Muscle of arm (tissue), 12 donors: Measurements from ENCODE around the gene ST6GALNAC3. TPM values are rescaled to one million over a fixed set of nuclear protein-coding genes. Genes with fewer than 3 reads are reported as not detected.

Experiments used
- DNase-seq: peaks from one replicate; pipeline ENCODE4 v3.0.0-alpha.2; 2013
- polyA plus RNA-seq, 12 donors: library from polyadenylated mRNA; unstranded; fragments of 120-200 nt; gene quantifications; one replicate each; pipeline ENCODE4 v1.2.1, GENCODE V29; 2013; ENCODE audit not compliant: insufficient read length in 12 of 12

ST6GALNAC3 gene
- polyA plus RNA-seq, 12 donors = 5.0 to 12.7 (median 8.5) TPM; not detected in 1

DNA sequence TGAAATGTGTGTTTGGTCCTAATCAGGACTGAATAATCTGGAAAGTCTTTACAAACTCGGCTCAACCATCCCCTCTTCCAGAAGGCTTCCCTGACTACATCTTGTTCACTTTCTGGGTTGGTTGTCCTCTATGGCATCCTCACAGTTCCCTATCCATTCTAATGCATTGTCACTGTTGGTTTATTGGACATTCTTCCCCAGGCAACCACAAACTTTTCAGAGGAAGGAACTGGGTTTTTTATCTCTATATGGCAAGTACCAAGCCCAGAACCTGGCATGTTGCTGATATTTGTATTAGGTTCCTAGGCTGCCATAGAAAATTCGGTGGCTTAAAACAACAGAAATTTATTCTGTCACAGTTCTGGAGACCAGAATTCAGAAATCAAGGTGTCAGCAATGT, 429.2 kb downstream of the ST6GALNAC3 start:
- DNase-seq = no peak

DNA sequence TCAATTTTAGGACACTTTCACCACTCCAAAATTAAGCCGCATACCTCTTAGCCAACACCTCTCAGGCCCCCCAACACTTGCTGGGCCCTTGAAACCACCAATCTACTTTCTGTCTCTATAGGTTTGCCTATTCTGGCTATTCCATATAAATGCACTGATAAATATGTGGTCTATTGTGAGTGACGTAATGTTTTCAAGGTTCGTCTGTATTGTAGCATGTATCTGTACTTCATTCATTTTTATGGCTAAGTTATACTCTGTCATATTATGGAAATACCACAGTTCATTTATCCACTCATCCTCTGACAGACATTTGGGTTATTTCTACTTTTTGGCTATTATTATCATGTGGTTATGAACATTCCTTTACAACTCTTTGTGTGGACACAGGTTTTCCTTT, 432.8 kb downstream of the ST6GALNAC3 start:
- DNase-seq = no peak

DNA sequence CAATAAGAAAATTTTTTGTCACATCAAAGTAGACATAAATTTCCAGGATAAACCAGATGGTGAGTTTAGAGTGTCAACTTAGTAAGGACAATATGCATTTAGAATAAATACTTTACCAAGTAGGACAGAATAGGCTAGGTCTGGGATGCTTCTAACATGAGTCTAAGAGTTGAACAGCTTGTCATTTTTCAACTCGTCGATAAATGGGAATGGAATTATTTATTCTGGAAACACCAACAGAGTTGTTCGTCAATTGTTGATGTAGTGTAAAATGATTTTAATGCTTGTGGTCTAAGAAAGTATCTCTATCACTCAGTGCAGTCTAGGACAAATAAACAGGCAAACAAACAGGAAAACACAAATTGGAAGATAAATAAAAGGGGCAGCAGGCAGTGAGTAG, 434.3 kb downstream of the ST6GALNAC3 start:
- DNase-seq = no peak

GRCh38 chr1:76510672-76511557, 436.4 kb downstream of the ST6GALNAC3 start:
- DNase-seq = no peak

DNA sequence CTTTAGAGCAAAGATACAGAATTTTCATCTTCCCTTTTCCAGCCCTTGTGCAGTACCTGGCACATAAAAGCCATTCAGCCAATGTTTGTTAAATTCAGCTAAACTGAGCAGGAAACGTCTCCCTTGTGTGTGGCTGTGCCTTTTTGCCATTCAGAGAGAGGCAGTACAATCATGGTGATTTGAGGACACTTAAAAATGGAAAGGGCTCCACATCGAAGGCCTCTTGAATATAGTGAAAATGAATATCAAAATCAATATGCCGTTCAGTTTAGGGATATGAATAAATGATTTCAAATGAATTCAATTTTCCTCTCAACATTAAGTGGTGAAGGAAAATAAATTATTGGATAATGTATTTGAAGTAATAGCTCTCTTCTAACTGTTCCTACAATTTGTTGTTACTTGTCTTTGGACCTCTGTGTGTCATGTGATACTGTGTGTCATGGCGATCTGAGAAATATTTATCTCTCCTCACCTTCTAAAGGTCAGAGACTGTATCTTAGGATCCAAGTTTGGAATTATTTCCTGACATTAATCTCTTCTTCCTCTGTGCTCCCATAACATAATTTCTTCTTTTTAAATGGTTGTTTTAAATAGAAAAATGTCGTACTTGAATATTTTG, 437.1 kb downstream of the ST6GALNAC3 start:
- DNase-seq = no peak

DNA sequence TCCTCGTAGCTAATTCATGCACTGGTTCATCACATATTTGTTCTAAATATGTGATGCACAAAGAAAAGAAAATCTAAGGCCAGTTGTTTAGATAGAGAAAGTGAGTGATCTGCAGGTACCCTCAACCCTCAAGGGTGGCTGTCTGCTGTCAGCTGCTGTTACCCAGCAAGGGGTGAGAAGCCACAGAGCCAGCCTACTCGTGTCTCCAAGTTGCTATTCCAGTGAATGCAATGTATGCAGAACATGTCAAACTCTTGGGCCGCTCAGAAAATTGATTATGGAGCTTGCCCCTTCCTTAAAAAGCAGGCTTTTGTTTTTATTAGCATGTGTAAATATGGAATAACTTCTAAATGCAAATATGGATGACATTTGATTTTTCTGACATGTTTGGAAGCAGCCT, 456.4 kb downstream of the ST6GALNAC3 start:
- no peak for DNase-seq

- DNase-seq = no peak
Observed at GRCh38 chr1:76541618-76542017, 467.1 kb downstream of the ST6GALNAC3 start.

GRCh38 chr1:76542359-76542758, 467.8 kb downstream of the ST6GALNAC3 start:
- no peak for DNase-seq

- DNase-seq = no peak
Observed at GRCh38 chr1:76543495-76543894, 468.9 kb downstream of the ST6GALNAC3 start.

DNA sequence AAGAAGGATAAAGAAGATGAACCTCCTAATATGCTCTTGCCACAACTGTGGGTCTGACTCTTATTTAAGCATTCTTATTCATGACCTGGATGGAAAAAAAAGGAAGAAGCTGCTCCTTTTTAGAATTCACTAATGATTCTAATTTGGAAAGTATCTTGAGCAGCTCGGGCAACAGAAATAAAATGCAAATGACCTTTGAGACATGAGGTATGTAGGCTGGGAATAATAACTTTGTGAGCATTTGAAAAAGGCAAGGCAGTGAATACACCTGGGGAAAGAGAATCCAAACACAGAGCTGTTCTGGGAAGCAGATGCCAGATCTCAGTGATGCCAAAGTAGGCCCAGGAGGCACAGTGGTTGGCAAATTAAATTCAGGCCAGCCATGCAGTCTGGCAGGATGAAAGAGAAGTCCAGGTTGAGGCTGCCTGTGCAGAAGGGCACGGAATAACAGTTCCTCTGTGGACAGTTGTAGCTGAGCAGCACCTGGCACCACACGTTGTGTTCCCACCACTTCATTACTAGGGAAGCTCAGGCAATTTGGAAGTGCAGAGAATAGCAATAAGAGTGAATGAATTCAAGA, 471.9 kb downstream of the ST6GALNAC3 start:
- peak; percentile 5 for DNase-seq

GRCh38 chr1:76547916-76548315, 473.4 kb downstream of the ST6GALNAC3 start:
- no peak for DNase-seq

GRCh38 chr1:76548513-76549100, 474.1 kb downstream of the ST6GALNAC3 start:
- DNase-seq = no peak

DNA sequence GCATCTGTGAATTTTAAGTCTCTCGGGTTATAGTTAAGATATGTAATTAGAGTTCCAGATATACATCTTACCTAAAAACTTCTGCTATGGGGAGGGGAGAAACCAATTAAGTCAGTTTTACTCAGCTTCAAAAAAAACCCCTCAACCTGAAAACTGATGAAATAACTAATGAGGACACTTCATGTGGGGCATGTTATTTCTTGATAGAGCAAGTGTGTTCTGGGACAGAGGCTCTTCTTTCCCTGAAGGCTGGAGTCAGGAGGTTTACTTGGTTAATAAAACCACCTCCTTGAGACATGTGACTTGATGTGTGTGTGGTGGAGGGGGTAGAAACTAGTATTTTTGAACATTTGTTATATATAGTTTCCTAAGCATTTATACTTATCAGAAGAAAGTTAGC, 479.7 kb downstream of the ST6GALNAC3 start:
- no peak for DNase-seq

DNA sequence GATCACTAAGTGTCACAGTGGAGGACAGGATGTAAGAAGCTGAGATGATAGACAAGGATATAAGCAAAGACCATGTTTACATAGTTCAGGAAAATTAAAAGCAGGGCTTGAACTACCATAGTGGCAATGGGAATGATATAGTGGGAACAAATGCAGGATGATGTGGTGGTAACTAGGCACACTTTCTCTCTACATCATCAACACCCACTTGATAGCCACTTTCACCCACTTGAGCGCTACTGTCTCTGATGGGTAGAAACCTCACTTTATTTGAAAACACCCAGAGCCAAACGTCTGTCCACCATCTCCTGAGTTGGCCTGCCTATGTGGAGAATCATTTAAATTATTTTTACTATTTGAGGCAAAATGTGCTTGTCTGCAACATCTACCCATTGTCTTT, 487.7 kb downstream of the ST6GALNAC3 start:
- DNase-seq = no peak

DNA sequence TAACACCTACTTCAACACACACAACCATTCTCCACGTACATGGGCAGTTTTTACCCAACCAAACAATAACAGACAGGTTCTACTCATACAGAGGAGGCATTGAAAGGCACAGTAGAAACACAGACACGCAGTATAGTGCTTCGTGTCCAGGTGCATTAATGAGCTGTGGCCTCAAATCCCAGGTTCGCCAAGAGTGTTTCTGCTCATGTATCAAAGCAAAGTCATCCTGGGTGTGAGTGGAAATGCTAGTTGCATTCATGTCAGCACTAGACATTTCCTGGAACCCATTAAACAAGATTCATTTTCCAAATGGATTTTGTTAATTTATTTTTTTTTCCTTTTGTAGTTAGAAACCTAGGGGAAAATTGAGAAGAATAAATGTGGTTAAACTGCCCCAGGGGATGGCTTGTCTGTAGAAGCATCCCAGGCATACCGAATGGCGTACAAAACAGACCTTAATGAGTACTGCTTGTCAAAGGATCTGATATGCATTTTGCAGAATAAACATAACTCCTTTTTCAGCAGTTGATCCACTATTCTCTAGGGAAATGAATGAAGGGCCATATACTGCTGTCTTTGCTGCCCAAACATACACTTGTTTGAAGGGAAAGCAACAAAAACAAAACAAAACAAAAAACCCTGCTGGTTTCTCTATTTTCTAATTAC, 494.2 kb downstream of the ST6GALNAC3 start:
- no peak for DNase-seq

DNA sequence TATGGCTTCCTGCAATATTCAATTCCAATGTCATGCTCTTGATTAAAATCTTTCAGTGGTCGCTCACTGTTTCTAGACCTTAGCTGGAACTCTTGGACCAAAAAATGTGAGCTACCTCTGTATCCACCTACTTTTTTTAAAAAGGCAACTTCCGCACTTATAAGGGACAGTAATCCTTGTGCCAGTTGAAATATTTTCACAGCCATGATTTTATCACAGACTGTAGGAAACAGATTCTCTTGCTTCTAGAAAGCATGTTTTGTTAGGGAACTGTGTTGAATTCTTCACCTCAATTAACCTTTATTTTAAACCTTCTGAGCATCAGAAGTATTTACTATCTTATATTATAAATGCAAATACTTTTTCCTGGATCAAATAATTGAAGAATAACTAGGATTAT, 496.7 kb downstream of the ST6GALNAC3 start:
- DNase-seq = no peak

- DNase-seq = no peak
Observed at GRCh38 chr1:76572229-76572628, 497.7 kb downstream of the ST6GALNAC3 start.

DNA sequence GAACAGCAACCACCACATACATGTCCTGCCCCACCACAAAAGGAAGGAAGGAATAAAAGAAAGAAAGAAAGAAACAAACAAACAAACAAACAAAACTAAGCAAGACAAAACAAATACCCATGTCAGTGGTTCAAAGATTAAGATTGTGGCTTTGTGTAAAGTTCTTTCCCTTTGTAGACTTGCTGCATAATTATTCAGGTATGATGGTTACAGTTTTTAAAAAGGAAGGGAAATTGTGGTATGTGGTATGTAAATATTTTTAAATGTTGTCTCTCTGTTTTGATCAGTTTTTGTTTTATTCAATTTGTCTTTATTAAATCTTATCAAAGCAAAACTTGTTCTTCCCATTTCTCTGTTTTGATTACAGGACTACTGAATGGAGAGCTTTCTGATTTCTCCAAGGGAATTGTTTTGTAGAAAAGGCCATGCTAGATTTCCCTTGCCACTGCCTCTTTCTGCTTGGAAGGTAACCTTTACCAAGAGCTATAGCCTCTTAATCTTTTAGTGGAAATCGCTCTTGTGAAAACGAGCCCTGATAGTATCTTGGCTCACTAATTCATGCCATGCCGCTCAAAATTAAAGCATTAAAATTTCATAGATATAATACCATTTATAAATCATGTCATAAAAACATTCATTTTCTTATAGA, 502.5 kb downstream of the ST6GALNAC3 start:
- DNase-seq = no peak

DNA sequence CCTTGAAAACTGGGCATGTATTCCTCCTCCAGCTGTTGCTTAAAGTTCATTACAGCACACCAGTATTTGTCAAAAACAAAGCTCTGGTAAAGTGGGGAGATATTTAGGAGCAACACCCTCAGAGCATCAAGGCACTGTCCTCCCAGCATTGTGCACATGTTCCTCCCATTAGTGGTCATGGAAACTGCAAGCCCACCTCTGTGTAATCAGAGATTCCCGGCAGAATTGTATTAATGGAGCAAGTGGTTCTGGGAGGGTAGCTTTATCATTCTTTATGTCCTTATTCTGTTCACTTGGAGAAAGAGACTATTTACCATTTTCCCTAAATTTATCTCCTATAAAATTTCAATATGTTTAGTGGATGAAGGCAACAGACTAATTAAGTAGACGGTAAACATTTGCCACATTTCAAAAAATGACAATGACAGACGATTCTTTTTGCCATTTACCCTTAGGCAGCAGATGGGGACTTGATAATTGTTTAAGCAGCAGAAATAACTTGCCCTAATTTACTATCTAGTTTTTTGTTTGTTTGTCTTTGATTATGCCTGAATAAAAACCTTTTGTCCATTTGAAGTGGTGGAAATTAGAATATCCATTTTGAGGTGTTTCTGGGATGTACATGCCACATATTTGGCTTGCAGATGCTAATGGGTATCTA, 503.1 kb downstream of the ST6GALNAC3 start:
- no peak for DNase-seq

GRCh38 chr1:76580206-76580605, 505.7 kb downstream of the ST6GALNAC3 start:
- no peak for DNase-seq

GRCh38 chr1:76581712-76582111, 507.2 kb downstream of the ST6GALNAC3 start:
- no peak for DNase-seq
